ENCODE results near the gene DNAJC19. TPM values are rescaled to one million over a fixed set of nuclear protein-coding genes. Genes with fewer than 3 reads are reported as not detected.
A peak's percentile ranks its signal among the peaks of the same experiment; 100 is the strongest.

DNAJC19 gene
- total and polyA plus RNA-seq, 2 donors (not counting 1 experiment from before 2014, with no cell fraction given): 26.9 to 48.9 TPM

- H3K9me3 ChIP-seq (ENCODE audit: control extremely low read depth in 1 of 3, control insufficient read depth in 2 of 3, insufficient read depth in 1 of 3, low read length in 2 of 3): no peaks in the 10 kb centered on the region
- H3K27ac ChIP-seq (ENCODE audit: low read length in 2 of 2): no peak overlapping the region
- no peaks in the 10 kb centered on the region for H3K4me1 ChIP-seq (ENCODE audit: control insufficient read depth in 2 of 2, insufficient read depth in 2 of 2, low read length in 2 of 2)
- no peak overlapping the region for H3K4me3 ChIP-seq (ENCODE audit: control extremely low read depth in 1 of 5, extremely low read depth in 1 of 5, insufficient read depth in 1 of 5, low read depth in 2 of 5, low read length in 4 of 5)
- no peak overlapping the region for H3K9ac ChIP-seq (ENCODE audit: low read length)
- Mint-ChIP-seq H3K4me1 (peaks cover 2% of the 10 kb centered on the region), H3K27ac (no peak overlapping the region), H3K4me3 (no peak overlapping the region), H3K27me3 (no peaks in the 10 kb centered on the region), H3K9me3 (ENCODE audit: insufficient read depth) (no peaks in the 10 kb centered on the region)
- intact Hi-C loops (cut with micrococcal nuclease): no loop called here
- CTCF ChIA-PET: no interaction called here
- peaks cover 16 to 68% of the 10 kb centered on the region in 2 experiments for H3K36me3 ChIP-seq (replicated peaks in 1 of 2; ENCODE audit: control extremely low read depth in 1 of 2, control insufficient read depth in 1 of 2, extremely low read depth in 1 of 2, insufficient read depth in 2 of 2, low read length in 1 of 2)
- 100% methylated on average over 2 of the region's 3 CpGs for WGBS (ENCODE audit: insufficient coverage)
- ATAC-seq (ENCODE audit: low read depth): no peak
- peak; percentile 8 for DNase-seq
- no peaks in the 10 kb centered on the region for H3K79me2 ChIP-seq (ENCODE audit: control insufficient read depth, insufficient read depth, low read length)
- POLR2A ChIA-PET: no interaction called here
- H4K20me1 ChIP-seq (ENCODE audit: control insufficient read depth, insufficient read depth, low read length, poor library complexity, severe bottlenecking): no peaks in the 10 kb centered on the region
- TF ChIP-seq CTCF (IDR thresholded peaks at IDR 0.05) (no peak), EZH2 (IDR thresholded peaks at IDR 0.05; ENCODE audit: borderline replicate concordance, insufficient read depth, low read depth, low read length, poor library complexity, severe bottlenecking) (no peak)
- no peak overlapping the region for H2AFZ ChIP-seq (ENCODE audit: insufficient read depth, low read depth, low read length, poor library complexity, severe bottlenecking)
- no peak overlapping the region for H3K4me2 ChIP-seq (replicated peaks; ENCODE audit: low read depth, low read length, poor library complexity, severe bottlenecking)
- H3K27me3 ChIP-seq (replicated peaks in 1 of 4; ENCODE audit: control extremely low read depth in 1 of 4, control insufficient read depth in 3 of 4, insufficient read depth in 4 of 4, low read length in 3 of 4): no peaks in the 10 kb centered on the region
Measured at GRCh38 chr3:180961087-180961486, 28.4 kb downstream of the DNAJC19 start.

GRCh38 chr3:180959691-180960090, 29.8 kb downstream of the DNAJC19 start:
- intact Hi-C loops (cut with micrococcal nuclease): no loop called here
- Histone ChIP-seq H4K20me1 (ENCODE audit: control insufficient read depth, insufficient read depth, low read length, poor library complexity, severe bottlenecking) (no peaks in the 10 kb centered on the region), H2AFZ (ENCODE audit: insufficient read depth, low read depth, low read length, poor library complexity, severe bottlenecking) (no peak overlapping the region), H3K9me3 (ENCODE audit: control extremely low read depth in 1 of 3, control insufficient read depth in 2 of 3, insufficient read depth in 1 of 3, low read length in 2 of 3) (no peaks in the 10 kb centered on the region), H3K4me3 (ENCODE audit: control extremely low read depth in 1 of 5, extremely low read depth in 1 of 5, insufficient read depth in 1 of 5, low read depth in 2 of 5, low read length in 4 of 5) (no peak overlapping the region), H3K9ac (ENCODE audit: low read length) (no peak overlapping the region), H3K27ac (ENCODE audit: low read length in 2 of 2) (no peak overlapping the region), H3K36me3 (replicated peaks in 1 of 2; ENCODE audit: control extremely low read depth in 1 of 2, control insufficient read depth in 1 of 2, extremely low read depth in 1 of 2, insufficient read depth in 2 of 2, low read length in 1 of 2) (peaks cover 20 to 69% of the 10 kb centered on the region in 2 experiments), H3K4me2 (replicated peaks; ENCODE audit: low read depth, low read length, poor library complexity, severe bottlenecking) (no peak overlapping the region), H3K79me2 (ENCODE audit: control insufficient read depth, insufficient read depth, low read length) (no peaks in the 10 kb centered on the region), H3K4me1 (ENCODE audit: control insufficient read depth in 2 of 2, insufficient read depth in 2 of 2, low read length in 2 of 2) (no peaks in the 10 kb centered on the region), H3K27me3 (replicated peaks in 1 of 4; ENCODE audit: control extremely low read depth in 1 of 4, control insufficient read depth in 3 of 4, insufficient read depth in 4 of 4, low read length in 3 of 4) (no peaks in the 10 kb centered on the region)
- DNase-seq (no peak), ATAC-seq (ENCODE audit: low read depth) (no peak)
- Mint-ChIP-seq H3K27ac (no peak overlapping the region), H3K4me3 (no peak overlapping the region), H3K27me3 (no peaks in the 10 kb centered on the region), H3K9me3 (ENCODE audit: insufficient read depth) (no peaks in the 10 kb centered on the region), H3K4me1 (peaks cover 2% of the 10 kb centered on the region)
- CTCF ChIA-PET: no interaction called here
- POLR2A ChIA-PET: no interaction called here
- TF ChIP-seq CTCF (IDR thresholded peaks at IDR 0.05) (no peak), EZH2 (IDR thresholded peaks at IDR 0.05; ENCODE audit: borderline replicate concordance, insufficient read depth, low read depth, low read length, poor library complexity, severe bottlenecking) (no peak)
- no CpG with 5 or more reads among the region's 1 CpG for WGBS (ENCODE audit: insufficient coverage)
